HepG2 (cell line): ENCODE data around the gene AK3. TPM values are rescaled to one million over a fixed set of nuclear protein-coding genes. Genes with fewer than 3 reads are reported as not detected.

Source experiments
- ATAC-seq: fragments of 200-7000 bp; cut with Tn5 transposase; 3 replicates; pipeline ENCODE4 v1.9.1; 2020; ENCODE audit warnings: mild to moderate bottlenecking, moderate library complexity
- BruUV-seq: library from RNA; stranded (reverse); fragments of 400-500 nt; replicated peaks from 2 replicates; lab custom pipeline; 2021; lab: Mats Ljungman, UMichigan
- CTCF ChIA-PET: fragments of 300-600 bp; formaldehyde crosslinking; extraction: SDS; loops from one replicate; lab custom pipeline; 2021; ENCODE audit warnings: low total read pairs, inconsistent platforms, low intra/inter-chr PET ratio; lab: Yijun Ruan, JAX
- POLR2A ChIA-PET: fragments of 350-600 bp; sonication (Branson Sonifier 250); formaldehyde crosslinking; loops from one replicate; lab custom pipeline; 2020; ENCODE audit warnings: antibody characterized with exemption, inconsistent platforms; lab: Yijun Ruan, JAX
- DNase-seq: peaks from one replicate; pipeline ENCODE4 v3.0.0-alpha.2; 2015; ENCODE audit warnings: low spot score
- FAIRE-seq: peaks from 3 replicates; lab custom pipeline; 2011; peaks lifted over from hg19 to GRCh38; lab: Jason Lieb, UNC
- H2AFZ ChIP-seq: one replicate; pipeline ENCODE4 v1.6.1; 2011; ENCODE audit warnings: low read length, inconsistent platforms
- H3K27ac ChIP-seq: fragments of 300-600 bp; 3 replicates; pipeline ENCODE4 v1.8.0; 2011; ENCODE audit warnings: mixed run types, mild to moderate bottlenecking, mixed read lengths, low read length, inconsistent platforms; ENCODE audit not compliant: insufficient read depth; ENCODE audit errors: extremely low read length
- H3K27me3 ChIP-seq, 2 experiments: fragments of 200-600 bp in 1 of 2; 2 replicates in 1 of 2; 3 replicates in 1 of 2; pipeline versions ENCODE4 v1.6.0 to v1.8.0; 2011; ENCODE audit warnings: low read length in 2 of 2, mild to moderate bottlenecking in 2 of 2, moderate library complexity in 2 of 2, inconsistent platforms in 1 of 2; ENCODE audit not compliant: insufficient read depth in 2 of 2, control insufficient read depth in 1 of 2
- H3K36me3 ChIP-seq, 2 experiments: fragments of 200-600 bp in 1 of 2; replicated peaks in 1 of 2; 2 replicates in 1 of 2; 3 replicates in 1 of 2; pipeline versions ENCODE4 v1.5.1 to v1.8.0; 2011; ENCODE audit warnings: low read length in 2 of 2, inconsistent platforms in 1 of 2; ENCODE audit not compliant: insufficient read depth in 2 of 2, control insufficient read depth in 1 of 2
- H3K4me1 ChIP-seq: 2 replicates; pipeline ENCODE4 v1.5.1; 2012; ENCODE audit warnings: low read length, inconsistent platforms; ENCODE audit not compliant: insufficient read depth
- H3K4me2 ChIP-seq: 2 replicates; pipeline ENCODE4 v1.6.0; 2011; ENCODE audit warnings: low read depth, low read length, inconsistent platforms
- H3K4me3 ChIP-seq, 3 experiments: fragments of 200-600 bp in 1 of 3; sonication (generic), shearing (Covaris generic) in 1 of 3; replicated peaks in 1 of 3; 2 replicates each; pipeline ENCODE4 v1.5.1; 2011 to 2016; ENCODE audit warnings: low read length in 3 of 3, inconsistent platforms in 2 of 3, low read depth in 2 of 3, mild to moderate bottlenecking in 2 of 3, control low read depth in 1 of 3, mixed read lengths in 1 of 3; ENCODE audit not compliant: insufficient read depth in 1 of 3
- H3K79me2 ChIP-seq: one replicate; pipeline ENCODE4 v1.6.1; 2011; ENCODE audit warnings: low read length, inconsistent platforms; ENCODE audit not compliant: insufficient read depth
- H3K9ac ChIP-seq: 2 replicates; pipeline ENCODE4 v1.6.0; 2011; ENCODE audit warnings: mild to moderate bottlenecking, low read depth, low read length, inconsistent platforms; ENCODE audit not compliant: insufficient read depth
- H3K9me3 ChIP-seq: 2 replicates; pipeline ENCODE4 v1.5.1; 2012; ENCODE audit warnings: mild to moderate bottlenecking, low read length
- H4K20me1 ChIP-seq: 2 replicates; pipeline ENCODE4 v1.6.0; 2011; ENCODE audit warnings: inconsistent platforms, mild to moderate bottlenecking, low read length, moderate library complexity; ENCODE audit not compliant: insufficient read depth
- FOSL2 ChIP-seq: sonication (generic); formaldehyde crosslinking; IDR thresholded peaks from 2 replicates; pipeline ENCODE4 v1.4.0; 2020; ENCODE audit warnings: missing genetic modification reagents
- FOXA3 ChIP-seq: IDR thresholded peaks from 2 replicates; pipeline ENCODE4 v1.6.1; 2016; ENCODE audit warnings: missing genetic modification reagents, missing compliant biosample characterization
- MIER3 ChIP-seq: IDR thresholded peaks from 2 replicates; pipeline ENCODE4 v1.6.1; 2016; ENCODE audit warnings: missing compliant biosample characterization, borderline replicate concordance
- MTF1 ChIP-seq: sonication (generic); formaldehyde crosslinking; IDR thresholded peaks from 2 replicates; pipeline ENCODE4 v1.5.0; 2020; ENCODE audit warnings: missing genetic modification reagents
- NR2F1 ChIP-seq, 2 experiments: fragments of 450-650 bp in 1 of 2; formaldehyde crosslinking in 1 of 2; IDR thresholded peaks; 2 replicates each; pipeline versions ENCODE4 v1.5.0 to v1.6.1; 2016 to 2020; ENCODE audit warnings: mild to moderate bottlenecking in 1 of 2, missing compliant biosample characterization in 1 of 2, missing genetic modification reagents in 1 of 2, moderate library complexity in 1 of 2
- PHF8 ChIP-seq: sonication (generic); formaldehyde crosslinking; IDR thresholded peaks from 2 replicates; pipeline ENCODE4 v1.5.0; 2020; ENCODE audit warnings: missing genetic modification reagents
- RXRA ChIP-seq: sonication (generic); formaldehyde crosslinking; IDR thresholded peaks from 2 replicates; pipeline ENCODE4 v1.5.1; 2020; ENCODE audit warnings: missing genetic modification reagents
- RXRB ChIP-seq: IDR thresholded peaks from 2 replicates; pipeline ENCODE4 v1.6.1; 2016; ENCODE audit warnings: borderline replicate concordance, missing genetic modification reagents, missing compliant biosample characterization
- ZFX ChIP-seq: sonication (generic); formaldehyde crosslinking; IDR thresholded peaks from 2 replicates; pipeline ENCODE4 v1.4.0; 2020; ENCODE audit warnings: mild to moderate bottlenecking, low read depth, missing genetic modification reagents, moderate library complexity
- ZNF558 ChIP-seq: sonication (generic); formaldehyde crosslinking; IDR thresholded peaks from 2 replicates; pipeline ENCODE4 v1.9.0; 2022; ENCODE audit warnings: mild to moderate bottlenecking, missing genetic modification reagents, borderline replicate concordance
- ZNF562 ChIP-seq: sonication (generic); formaldehyde crosslinking; IDR thresholded peaks from 2 replicates; pipeline ENCODE4 v1.8.0; 2022; ENCODE audit warnings: missing genetic modification reagents, borderline replicate concordance
- ZNF607 ChIP-seq: sonication (generic); formaldehyde crosslinking; IDR thresholded peaks from 2 replicates; pipeline ENCODE4 v1.5.1; 2020; ENCODE audit warnings: missing genetic modification reagents, mild to moderate bottlenecking, borderline replicate concordance
- WGBS: methylation state at CpG from one replicate; pipeline ENCODE4 v1.1.6; 2017; ENCODE audit warnings: low lambda C conversion rate; 5-methylcytosine and 5-hydroxymethylcytosine counted together
- in situ Hi-C: cut with HindIII; loops from 2 replicates; pipeline ENCODE4 v1.10.0; 2017; ENCODE audit warnings: low pct_unique_long_range_greater_than_20kb; ENCODE audit not compliant: extremely low pct_ligation_motif_present
- intact Hi-C: fragments of 100-400 bp; cut with micrococcal nuclease; formaldehyde crosslinking; loops from one replicate; pipeline ENCODE4 v1.10.0; 2022; ENCODE audit not compliant: unreplicated experiment
- polyA plus RNA-seq, 8 experiments: library from polyadenylated mRNA; depleted of rRNA in 3 of 8; stranded (reverse) in 7 of 8; unstranded in 1 of 8; fragments of >200 nt; fragmentation: Illumina TruSeq in 4 of 8; extraction: Trizol in 4 of 8; gene quantifications; 2 replicates each; pipeline versions ENCODE4 v1.2.1 to v1.2.3, GENCODE V29; 2011 to 2016; ENCODE audit warnings: low read depth in 4 of 8, missing spikeins in 1 of 8, mixed read lengths in 1 of 8; ENCODE audit not compliant: insufficient read depth in 1 of 8
- total RNA-seq, 5 experiments: library from RNA; depleted of rRNA; stranded (reverse); fragments of >200 nt; fragmentation: Illumina TruSeq; extraction: Trizol; gene quantifications; 2 replicates each; pipeline ENCODE4 v1.2.3, GENCODE V29; 2016; ENCODE audit warnings: low read depth in 1 of 5
- TF ChIP-seq, protein P1 (sequence below): sonication (generic); formaldehyde crosslinking; IDR thresholded peaks from 2 replicates; pipeline ENCODE4 v1.5.0; 2020; ENCODE audit warnings: mild to moderate bottlenecking, missing genetic modification reagents
- TF ChIP-seq, protein P2 (sequence below): sonication (generic); formaldehyde crosslinking; IDR thresholded peaks from 2 replicates; pipeline ENCODE4 v1.4.0; 2020; ENCODE audit warnings: missing genetic modification reagents
- TF ChIP-seq, protein P3 (sequence below): sonication (generic); formaldehyde crosslinking; IDR thresholded peaks from 2 replicates; pipeline ENCODE4 v1.8.0; 2022; ENCODE audit warnings: low read depth, missing genetic modification reagents

Gene AK3
- total and polyA plus RNA-seq, 2 of the 13 experiments (the other 11 are each of a cell fraction or from before 2014, with no cell fraction given): 76.8 to 109 TPM

DNA sequence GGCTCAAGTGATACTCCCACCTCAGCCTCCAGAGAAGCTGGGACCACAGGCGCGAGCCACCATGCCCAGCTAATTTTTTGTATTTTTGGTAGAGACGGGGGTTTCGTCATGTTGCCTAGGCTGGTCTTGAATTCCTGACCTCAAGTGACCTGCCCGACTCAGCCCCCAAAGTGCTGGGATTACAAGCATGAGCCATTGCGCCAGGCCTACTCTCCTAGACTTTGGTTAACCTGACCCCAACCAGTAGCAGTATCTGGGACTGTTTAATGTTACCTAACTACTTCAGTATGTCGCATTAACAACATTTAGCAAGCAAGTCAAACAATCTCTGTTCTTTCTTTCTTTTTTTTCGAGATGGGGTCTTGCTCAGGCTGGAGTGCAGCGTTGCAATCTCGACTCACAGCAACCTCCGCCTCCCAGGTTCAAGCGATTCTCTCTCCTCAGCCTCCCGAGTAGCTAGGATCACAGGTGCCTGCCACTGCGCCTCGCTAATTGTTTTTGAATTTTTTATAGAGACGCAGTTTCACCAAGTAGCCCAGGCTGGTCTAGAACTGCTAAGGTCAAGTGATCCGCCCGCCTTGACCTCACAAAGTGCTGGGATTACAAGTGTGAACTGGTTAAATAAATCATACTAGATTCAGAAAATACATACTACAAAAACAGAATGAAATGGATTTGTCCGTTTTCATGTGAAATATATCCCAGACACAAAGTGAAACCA, 2.0 kb downstream of the AK3 start:
- WGBS: 4% methylated on average over 18 of the region's 19 CpGs
- ChIA-PET POLR2A (interaction anchor here (0.7 to 3.8 kb wide), 7 partner anchors 60 to 234 kb away, joined by 3 to 33 read pairs (median 4); partner anchors contain the start of genes CDC37L1, PLPP6 and SPATA6L), CTCF (no interaction called here)
- DNase-seq: peak; percentile 72
- FAIRE-seq: peak; percentile 83
- H3K4me2 ChIP-seq: peak overlapping the region; percentile 76
- peak overlapping the region; percentile 93 to 98 (median 96) for H3K4me3 ChIP-seq
- no peak for ATAC-seq
- no TSS peak for BruUV-seq
- peaks cover 36% of the 10 kb centered on the region for H4K20me1 ChIP-seq
- H3K79me2 ChIP-seq: peaks cover 59% of the 10 kb centered on the region
- no peak overlapping the region for H2AFZ ChIP-seq
- peaks cover 0 to 3% of the 10 kb centered on the region in 2 experiments; a peak in 3 of 5 replicates for H3K36me3 ChIP-seq
- peaks cover 48% of the 10 kb centered on the region for H3K4me1 ChIP-seq
- peak overlapping the region; percentile 100 for H3K27ac ChIP-seq
- no peaks in the 10 kb centered on the region for H3K9me3 ChIP-seq
- H3K9ac ChIP-seq: peak overlapping the region; percentile 98
- intact Hi-C loops (no loop called here), in situ Hi-C loops (no loop called here)
- H3K27me3 ChIP-seq: no peaks in the 10 kb centered on the region
- TF ChIP-seq ZNF562: no peak
- TF ChIP-seq FOXA3 (CRISPR knock-in tag): peak; percentile 39; the same call in 1 of the 2 replicates
- peak; percentile 21; the same call in 1 of the 2 replicates for TF ChIP-seq FOSL2
- peak; percentile 9 to 54; a peak in 2 of 4 replicates for TF ChIP-seq NR2F1 (CRISPR knock-in tag; IDR thresholded peaks at IDR 0.05)
- TF ChIP-seq PHF8 (CRISPR knock-in tag): 0 out of 2 replicates have a peak, but pooled peaks have one; percentile 16
- TF ChIP-seq ZNF558 (CRISPR knock-in tag): 0 out of 2 replicates have a peak, but pooled peaks have one; percentile 34
- TF ChIP-seq, protein P1, sequence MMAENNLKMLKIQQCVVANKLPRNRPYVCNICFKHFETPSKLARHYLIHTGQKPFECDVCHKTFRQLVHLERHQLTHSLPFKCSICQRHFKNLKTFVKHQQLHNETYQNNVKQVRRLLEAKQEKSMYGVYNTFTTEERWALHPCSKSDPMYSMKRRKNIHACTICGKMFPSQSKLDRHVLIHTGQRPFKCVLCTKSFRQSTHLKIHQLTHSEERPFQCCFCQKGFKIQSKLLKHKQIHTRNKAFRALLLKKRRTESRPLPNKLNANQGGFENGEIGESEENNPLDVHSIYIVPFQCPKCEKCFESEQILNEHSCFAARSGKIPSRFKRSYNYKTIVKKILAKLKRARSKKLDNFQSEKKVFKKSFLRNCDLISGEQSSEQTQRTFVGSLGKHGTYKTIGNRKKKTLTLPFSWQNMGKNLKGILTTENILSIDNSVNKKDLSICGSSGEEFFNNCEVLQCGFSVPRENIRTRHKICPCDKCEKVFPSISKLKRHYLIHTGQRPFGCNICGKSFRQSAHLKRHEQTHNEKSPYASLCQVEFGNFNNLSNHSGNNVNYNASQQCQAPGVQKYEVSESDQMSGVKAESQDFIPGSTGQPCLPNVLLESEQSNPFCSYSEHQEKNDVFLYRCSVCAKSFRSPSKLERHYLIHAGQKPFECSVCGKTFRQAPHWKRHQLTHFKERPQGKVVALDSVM (CRISPR knock-in tag): 0 out of 2 replicates have a peak, but pooled peaks have one; percentile 32
- TF ChIP-seq, protein P2, sequence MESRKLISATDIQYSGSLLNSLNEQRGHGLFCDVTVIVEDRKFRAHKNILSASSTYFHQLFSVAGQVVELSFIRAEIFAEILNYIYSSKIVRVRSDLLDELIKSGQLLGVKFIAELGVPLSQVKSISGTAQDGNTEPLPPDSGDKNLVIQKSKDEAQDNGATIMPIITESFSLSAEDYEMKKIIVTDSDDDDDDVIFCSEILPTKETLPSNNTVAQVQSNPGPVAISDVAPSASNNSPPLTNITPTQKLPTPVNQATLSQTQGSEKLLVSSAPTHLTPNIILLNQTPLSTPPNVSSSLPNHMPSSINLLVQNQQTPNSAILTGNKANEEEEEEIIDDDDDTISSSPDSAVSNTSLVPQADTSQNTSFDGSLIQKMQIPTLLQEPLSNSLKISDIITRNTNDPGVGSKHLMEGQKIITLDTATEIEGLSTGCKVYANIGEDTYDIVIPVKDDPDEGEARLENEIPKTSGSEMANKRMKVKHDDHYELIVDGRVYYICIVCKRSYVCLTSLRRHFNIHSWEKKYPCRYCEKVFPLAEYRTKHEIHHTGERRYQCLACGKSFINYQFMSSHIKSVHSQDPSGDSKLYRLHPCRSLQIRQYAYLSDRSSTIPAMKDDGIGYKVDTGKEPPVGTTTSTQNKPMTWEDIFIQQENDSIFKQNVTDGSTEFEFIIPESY: no peak
- TF ChIP-seq, protein P3, sequence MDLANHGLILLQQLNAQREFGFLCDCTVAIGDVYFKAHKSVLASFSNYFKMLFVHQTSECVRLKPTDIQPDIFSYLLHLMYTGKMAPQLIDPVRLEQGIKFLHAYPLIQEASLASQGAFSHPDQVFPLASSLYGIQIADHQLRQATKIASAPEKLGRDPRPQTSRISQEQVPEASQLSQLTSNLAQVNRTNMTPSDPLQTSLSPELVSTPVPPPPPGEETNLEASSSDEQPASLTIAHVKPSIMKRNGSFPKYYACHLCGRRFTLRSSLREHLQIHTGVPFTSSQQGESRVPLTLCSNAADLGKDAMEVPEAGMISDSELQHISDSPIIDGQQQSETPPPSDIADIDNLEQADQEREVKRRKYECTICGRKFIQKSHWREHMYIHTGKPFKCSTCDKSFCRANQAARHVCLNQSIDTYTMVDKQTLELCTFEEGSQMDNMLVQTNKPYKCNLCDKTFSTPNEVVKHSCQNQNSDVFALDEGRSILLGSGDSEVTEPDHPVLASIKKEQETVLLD (CRISPR knock-in tag): no peak
- peak; percentile 84; the same call in 1 of the 2 replicates for TF ChIP-seq RXRA (CRISPR knock-in tag)
- 0 out of 2 replicates have a peak, but pooled peaks have one; percentile 44 for TF ChIP-seq ZNF607 (CRISPR knock-in tag)
- no peak for TF ChIP-seq MIER3 (CRISPR knock-in tag)
- peak; percentile 49; the same call in 1 of the 2 replicates for TF ChIP-seq ZFX
- peak; percentile 61; the same call in 1 of the 2 replicates for TF ChIP-seq RXRB (CRISPR knock-in tag)
- no peak for TF ChIP-seq MTF1 (CRISPR knock-in tag)
